Gastrocnemius medialis (tissue), 4 donors: Measurements from ENCODE around the gene RPL22L1.

Source experiments
- POLR2A ChIP-seq, 2 donors: fragments of 450-650 bp; IDR thresholded peaks; one replicate each; pipeline ENCODE4 v1.6.1; 2017; ENCODE audit warnings: antibody characterized with exemption in 2 of 2, mild to moderate bottlenecking in 2 of 2, moderate library complexity in 2 of 2
- TF ChIP-seq, protein P1 (sequence below), 5 experiments: fragments of 450-650 bp in 3 of 5; fragments of 200-600 bp in 2 of 5; sonication (generic) in 2 of 5; IDR thresholded peaks in 4 of 5; conservative IDR thresholded peaks in 1 of 5; 1 replicate in 4 of 5; 2 replicates in 1 of 5; pipeline ENCODE4 v1.5.1; 2016 to 2019; ENCODE audit warnings: antibody characterized with exemption in 5 of 5, mild to moderate bottlenecking in 3 of 5, moderate library complexity in 3 of 5

DNA sequence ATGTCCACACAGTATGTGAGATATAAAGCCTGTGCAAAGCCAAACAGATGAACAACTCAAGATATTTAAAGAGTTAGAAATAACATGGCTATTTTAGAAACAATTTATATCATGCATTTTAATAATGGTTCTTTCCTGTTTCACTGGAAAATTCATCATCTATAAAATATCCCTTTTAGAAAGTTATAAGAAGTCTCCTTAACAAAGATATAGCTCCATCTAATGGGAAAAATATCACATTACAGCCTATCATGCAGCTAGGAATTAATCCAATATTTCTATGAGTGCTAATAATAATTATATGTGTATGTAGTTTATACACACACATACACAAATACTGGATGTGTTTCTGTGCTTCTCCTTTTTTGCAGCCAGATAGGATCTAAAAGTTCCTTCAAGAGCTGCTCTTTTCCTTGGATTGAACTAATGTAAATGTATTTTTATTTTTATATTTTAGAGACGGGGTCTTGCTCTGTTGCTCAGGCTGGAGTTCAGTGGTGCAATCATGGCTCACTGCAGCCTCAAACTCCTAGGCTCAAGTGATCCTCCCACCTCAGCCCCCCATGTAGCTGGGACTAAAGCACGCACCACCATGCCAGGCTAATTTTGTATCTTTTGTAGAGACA, 21.6 kb downstream of the RPL22L1 start:
- TF ChIP-seq, protein P1, sequence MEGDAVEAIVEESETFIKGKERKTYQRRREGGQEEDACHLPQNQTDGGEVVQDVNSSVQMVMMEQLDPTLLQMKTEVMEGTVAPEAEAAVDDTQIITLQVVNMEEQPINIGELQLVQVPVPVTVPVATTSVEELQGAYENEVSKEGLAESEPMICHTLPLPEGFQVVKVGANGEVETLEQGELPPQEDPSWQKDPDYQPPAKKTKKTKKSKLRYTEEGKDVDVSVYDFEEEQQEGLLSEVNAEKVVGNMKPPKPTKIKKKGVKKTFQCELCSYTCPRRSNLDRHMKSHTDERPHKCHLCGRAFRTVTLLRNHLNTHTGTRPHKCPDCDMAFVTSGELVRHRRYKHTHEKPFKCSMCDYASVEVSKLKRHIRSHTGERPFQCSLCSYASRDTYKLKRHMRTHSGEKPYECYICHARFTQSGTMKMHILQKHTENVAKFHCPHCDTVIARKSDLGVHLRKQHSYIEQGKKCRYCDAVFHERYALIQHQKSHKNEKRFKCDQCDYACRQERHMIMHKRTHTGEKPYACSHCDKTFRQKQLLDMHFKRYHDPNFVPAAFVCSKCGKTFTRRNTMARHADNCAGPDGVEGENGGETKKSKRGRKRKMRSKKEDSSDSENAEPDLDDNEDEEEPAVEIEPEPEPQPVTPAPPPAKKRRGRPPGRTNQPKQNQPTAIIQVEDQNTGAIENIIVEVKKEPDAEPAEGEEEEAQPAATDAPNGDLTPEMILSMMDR (IDR thresholded peaks at IDR 0.05 in 4 of 5, conservative IDR thresholded peaks at IDR 0.05 in 1 of 5) = no peak
- TF ChIP-seq POLR2A (IDR thresholded peaks at IDR 0.05) = no peak
